NCI-H2107 treated with DMSO at 0.1 percent for 48 hours (cell line): ENCODE measurements around the gene CORO6.

Experiments
- DNase-seq: peaks from one replicate; lab custom pipeline; 2025; ENCODE audit not compliant: unreplicated experiment; lab: John Stamatoyannopoulos, UW

The CORO6 gene

DNA sequence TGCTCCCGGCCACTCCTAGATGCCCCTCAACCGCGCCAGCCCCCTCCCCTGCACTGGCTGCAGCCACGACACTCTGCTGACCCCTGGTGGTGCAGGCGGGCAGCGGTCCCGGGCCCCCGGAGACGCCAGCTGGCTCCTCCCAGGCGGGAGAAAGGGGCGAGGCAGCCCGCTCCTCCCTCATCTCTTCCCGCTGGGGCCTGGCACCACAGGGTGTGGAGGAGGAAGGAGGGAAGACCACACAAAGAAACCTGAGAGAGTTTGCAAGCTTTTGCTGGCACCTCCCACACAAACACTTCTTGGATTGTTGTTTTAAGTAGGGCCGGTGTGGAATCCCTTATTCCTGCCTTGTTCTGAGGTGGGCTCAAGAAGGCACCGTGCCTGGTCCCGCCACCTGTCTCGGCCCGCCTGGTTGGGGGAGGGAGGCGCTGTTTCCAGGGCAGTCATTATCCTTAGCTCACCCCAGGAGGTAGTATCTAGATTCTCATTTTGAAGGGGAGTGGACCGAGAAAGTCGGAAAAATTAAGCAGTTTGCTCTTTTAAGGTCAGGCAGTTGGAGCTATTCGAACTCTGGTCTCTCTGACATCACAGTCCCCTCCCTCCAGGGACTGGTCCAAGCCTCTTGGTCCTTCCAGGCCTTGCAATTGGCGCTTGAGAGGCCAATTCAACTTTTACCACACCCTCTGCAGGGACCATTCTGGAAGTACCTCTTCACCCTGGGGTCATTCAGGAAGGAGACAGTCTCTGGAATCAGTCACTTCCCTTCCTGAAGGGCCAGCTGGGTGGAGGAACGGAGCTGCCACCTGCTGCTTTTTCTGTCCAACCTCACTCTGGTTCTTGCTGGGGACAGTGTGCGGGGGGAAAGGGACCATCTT lies 30.7 kb downstream of the CORO6 start:
- peak; percentile 82 for DNase-seq

GRCh38 chr17:29591146-29591736 lies 31.5 kb downstream of the CORO6 start:
- no peak for DNase-seq

DNA sequence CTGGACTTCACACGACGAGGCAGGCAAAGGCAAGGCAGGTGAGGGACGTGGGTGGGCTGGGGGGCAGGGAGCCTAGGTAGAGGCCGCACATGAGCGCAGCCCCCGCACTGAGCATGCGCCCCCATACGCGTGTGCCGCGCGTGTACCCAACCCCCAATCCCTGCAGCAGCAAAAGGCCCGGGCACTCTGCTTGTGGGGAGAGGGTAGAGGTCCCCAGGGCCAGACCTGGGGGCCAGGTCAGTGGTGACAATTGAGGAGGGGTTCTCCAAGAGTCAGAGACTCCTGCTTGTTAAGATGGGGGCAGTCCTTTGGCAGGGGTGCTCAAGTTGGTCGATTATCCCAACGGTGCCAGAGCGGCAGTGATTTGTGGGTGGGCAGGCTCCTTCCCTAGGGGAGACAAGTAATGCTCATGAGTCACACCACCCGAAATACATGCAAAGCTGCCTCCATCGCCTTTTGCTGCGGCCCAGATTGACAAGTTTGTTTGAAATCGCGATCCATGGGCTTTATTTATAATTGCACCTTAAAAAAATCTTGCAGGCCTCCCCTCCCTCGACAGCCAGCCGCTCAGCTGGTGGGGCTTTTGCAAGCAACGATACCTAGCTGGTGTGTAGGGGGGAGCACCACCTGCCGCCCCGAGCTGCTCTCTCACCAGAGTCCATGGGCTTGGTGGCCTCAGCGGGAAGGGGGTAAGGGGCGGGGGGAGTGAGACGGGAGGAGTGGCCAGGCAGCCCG lies 32.1 kb downstream of the CORO6 start:
- DNase-seq: peak; percentile 46

GRCh38 chr17:29589524-29590410 lies 32.9 kb downstream of the CORO6 start, which contains the start of gene GIT1:
Gene GIT1, minus strand, starts transcription at chr17:29589648. Its CDS starts 270 bp downstream, at chr17:29589378.
- DNase-seq: peak; percentile 50

DNA sequence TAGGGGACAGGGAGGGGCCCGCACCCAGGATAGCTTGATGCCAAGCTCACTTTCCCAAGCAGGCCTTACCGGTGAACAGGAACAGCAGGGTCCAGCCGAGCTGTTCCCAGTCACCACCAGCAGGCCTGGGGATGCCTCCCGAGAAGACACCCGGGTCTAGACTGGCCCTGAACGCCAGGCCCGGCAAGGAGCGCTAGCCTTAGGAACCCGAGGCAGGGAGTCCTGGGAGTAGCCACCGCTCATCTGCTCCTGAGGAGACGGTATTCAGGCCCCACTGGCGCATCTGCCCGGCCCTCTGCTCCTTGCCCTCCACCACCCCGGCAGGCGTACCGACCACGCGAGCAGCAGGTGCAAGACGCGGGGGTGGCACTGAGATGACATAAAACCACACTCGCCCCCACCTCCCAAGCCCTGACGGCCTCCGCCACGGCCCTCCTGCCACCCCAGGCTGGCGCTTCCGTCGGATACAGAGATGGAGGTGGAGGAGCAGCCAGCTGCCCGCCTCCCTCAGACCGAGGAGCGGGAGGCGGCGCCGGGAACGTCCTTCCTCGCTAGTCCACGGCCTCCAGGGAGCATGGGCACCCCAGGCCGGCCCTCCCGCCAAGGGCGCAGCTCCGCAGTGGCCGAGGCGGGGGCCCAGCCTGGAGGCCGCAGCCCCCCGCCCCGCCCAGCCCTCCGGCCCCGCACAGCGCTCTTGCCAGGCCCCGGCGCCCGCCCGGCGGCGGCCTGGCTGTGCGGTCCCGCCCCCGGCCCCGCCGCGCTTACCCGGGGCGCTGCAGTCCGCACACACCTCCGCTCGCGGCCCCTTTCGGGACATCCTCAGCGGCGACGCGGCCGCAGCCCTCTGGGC lies 33.9 kb downstream of the CORO6 start:
- DNase-seq: no peak

- no peak for DNase-seq
These were observed 34.6 kb downstream of the CORO6 start for GRCh38 chr17:29588017-29588561.

GRCh38 chr17:29587591-29587990 lies 35.1 kb downstream of the CORO6 start:
- DNase-seq: no peak

GRCh38 chr17:29586676-29587469 lies 35.8 kb downstream of the CORO6 start:
- no peak for DNase-seq

GRCh38 chr17:29585080-29585751 lies 37.5 kb downstream of the CORO6 start:
- no peak for DNase-seq

GRCh38 chr17:29584452-29585079 lies 38.1 kb downstream of the CORO6 start:
- no peak for DNase-seq

DNA sequence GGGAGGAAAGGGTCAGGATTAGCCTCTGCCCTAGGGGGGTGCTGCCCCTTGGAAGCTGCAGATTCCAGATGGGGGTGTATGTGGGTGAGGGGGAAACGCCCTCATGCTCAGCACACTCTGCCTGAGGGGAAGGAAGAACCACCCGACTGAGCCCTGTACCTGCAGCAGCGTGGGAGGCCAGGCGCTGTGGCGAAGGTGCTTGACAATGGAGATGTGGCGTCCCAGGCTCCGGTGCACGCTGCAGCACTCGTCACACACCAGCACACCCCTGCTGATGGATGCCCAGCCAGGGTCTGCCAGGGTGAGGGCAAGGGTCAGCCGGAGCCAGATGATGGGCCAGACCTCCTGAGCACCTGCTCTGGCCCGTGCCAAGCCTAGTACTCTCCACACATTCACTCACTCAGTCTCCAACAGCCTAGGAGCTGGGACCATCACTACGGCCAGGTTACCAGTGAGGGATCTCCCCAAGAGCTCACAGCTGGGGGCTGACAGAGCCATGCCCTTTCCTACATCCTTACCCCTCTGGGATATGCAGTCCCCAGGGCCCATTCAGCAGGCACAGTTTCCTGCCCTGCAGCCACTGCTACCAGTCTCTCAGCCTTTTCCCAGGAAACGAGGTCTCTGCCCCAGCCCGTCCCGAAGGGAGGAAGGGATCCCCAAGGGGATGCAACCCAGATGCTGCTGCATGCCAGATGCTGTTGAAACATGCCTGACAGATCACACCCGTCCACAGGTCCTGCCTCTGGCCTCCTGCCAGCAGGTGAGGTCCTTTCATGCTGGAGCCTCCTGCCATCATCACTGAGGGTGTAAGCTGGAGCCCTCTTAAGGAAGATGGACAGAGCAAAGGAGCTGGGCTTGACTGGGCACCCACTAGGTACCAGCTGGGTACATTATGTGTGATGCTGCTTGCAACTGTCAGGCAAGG lies 39.1 kb downstream of the CORO6 start:
- DNase-seq: no peak

GRCh38 chr17:29582772-29583171 lies 39.9 kb downstream of the CORO6 start:
- no peak for DNase-seq

GRCh38 chr17:29582254-29582765 lies 40.4 kb downstream of the CORO6 start:
- no peak for DNase-seq

GRCh38 chr17:29581583-29582253 lies 41.0 kb downstream of the CORO6 start:
- no peak for DNase-seq

DNA sequence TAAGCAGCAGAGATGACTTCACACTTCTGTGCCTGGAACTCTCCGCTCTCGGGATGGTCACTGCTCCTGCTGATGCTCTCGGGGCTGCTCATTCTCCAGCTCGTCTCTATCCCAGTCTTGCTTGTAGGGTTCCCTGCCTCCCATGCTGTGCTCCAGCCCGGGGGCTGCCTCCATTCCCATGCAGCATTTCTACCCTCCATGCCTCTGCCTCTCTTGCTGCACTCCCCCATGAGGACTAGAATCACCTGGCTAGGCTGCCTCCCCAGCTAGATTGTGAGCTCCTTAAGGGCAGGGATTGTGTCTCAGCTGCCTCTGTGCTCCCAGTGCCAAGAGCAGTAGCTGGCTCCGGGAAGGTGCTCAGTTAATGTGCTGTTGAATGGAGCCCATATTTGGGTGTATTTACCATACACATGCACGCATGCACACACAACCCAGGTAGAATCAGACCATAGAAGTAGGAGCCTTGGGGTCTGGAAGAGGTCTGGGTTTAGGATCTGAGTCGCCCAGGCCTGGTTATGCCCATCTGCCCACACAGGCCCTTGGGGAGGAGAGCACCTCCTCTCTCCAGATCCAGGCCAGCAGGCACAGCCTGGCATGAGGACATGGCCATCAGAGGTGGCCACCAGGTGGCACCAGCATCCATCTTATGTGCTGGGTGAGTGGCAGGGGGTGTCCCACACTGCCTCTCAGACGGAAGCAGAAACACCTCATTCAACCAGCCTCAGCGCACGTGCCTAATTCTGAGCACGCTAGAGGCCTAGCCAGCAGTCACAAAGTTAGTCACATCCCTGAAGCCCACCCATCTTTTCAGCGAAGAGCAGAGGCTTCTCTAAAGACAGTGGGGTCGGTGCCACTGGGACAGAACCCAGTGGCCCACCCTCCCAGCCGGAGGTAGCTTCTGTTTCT lies 42.6 kb downstream of the CORO6 start:
- DNase-seq: peak; percentile 47
